Naive thymus-derived CD4-positive, alpha-beta T cell (primary cell): ENCODE results near the gene KIF3C. TPM values are rescaled to one million over a fixed set of nuclear protein-coding genes. Genes with fewer than 3 reads are reported as not detected.
"Not testable (repeated sequence)": the region's sequence is repeated elsewhere in the genome, so short reads cannot be mapped to it uniquely, and the experiment has no call there.

ENCODE experiments used
- ATAC-seq: fragments of 150-1000 bp; cut with Tn5 transposase; 2 replicates; pipeline ENCODE4 v1.10.0; 2021; ENCODE audit warnings: mild to moderate bottlenecking, moderate library complexity
- CTCF ChIA-PET: fragments of 350-600 bp; sonication (Branson Sonifier 250); formaldehyde crosslinking; loops from one replicate; lab custom pipeline; 2021; ENCODE audit warnings: antibody characterized with exemption; lab: Charles Lee
- POLR2A ChIA-PET: fragments of 350-600 bp; sonication (Branson Sonifier 250); formaldehyde crosslinking; loops from one replicate; lab custom pipeline; 2021; ENCODE audit warnings: antibody characterized with exemption, inconsistent platforms; lab: Charles Lee
- DNase-seq, 9 donors: peaks; one replicate each; pipeline versions ENCODE4 v3.0.0 to v3.0.0-alpha.2; 2020 to 2022; ENCODE audit warnings: mixed read lengths in 1 of 9
- H3K27ac ChIP-seq: one replicate; pipeline ENCODE4 v1.7.0; 2013; ENCODE audit warnings: mild to moderate bottlenecking, low read depth, low read length, moderate library complexity
- H3K27me3 ChIP-seq, 2 donors: one replicate each; pipeline ENCODE4 v1.7.0; 2013; ENCODE audit warnings: low read length in 2 of 2, mild to moderate bottlenecking in 2 of 2, moderate library complexity in 2 of 2; ENCODE audit not compliant: control insufficient read depth in 2 of 2, insufficient read depth in 2 of 2
- H3K36me3 ChIP-seq, 3 experiments: 1 replicate in 2 of 3; 2 replicates in 1 of 3; pipeline ENCODE4 v1.7.0; 2013; ENCODE audit warnings: low read length in 3 of 3, mild to moderate bottlenecking in 3 of 3, moderate library complexity in 1 of 3; ENCODE audit not compliant: insufficient read depth in 3 of 3, control insufficient read depth in 2 of 3
- H3K4me1 ChIP-seq, 2 donors: one replicate each; pipeline ENCODE4 v1.7.0; 2013; ENCODE audit warnings: low read length in 2 of 2, mild to moderate bottlenecking in 2 of 2, moderate library complexity in 1 of 2; ENCODE audit not compliant: control insufficient read depth in 2 of 2, insufficient read depth in 2 of 2
- H3K4me3 ChIP-seq: 2 replicates; pipeline ENCODE4 v1.7.0; 2013; ENCODE audit warnings: mild to moderate bottlenecking, low read length
- H3K9me3 ChIP-seq, 3 experiments: 1 replicate in 2 of 3; 2 replicates in 1 of 3; pipeline ENCODE4 v1.7.0; 2013; ENCODE audit warnings: low read length in 3 of 3; ENCODE audit not compliant: control insufficient read depth in 2 of 3
- H3K27ac Mint-ChIP-seq, 9 donors: one replicate each; pipeline ENCODE4 v1.8.0; 2020 to 2022; ENCODE audit warnings: mixed read lengths in 9 of 9, mild to moderate bottlenecking in 8 of 9, moderate library complexity in 5 of 9, inconsistent platforms in 2 of 9
- H3K27me3 Mint-ChIP-seq, 5 donors: one replicate each; pipeline ENCODE4 v1.8.0; 2021 to 2022; ENCODE audit warnings: mixed read lengths in 5 of 5, mild to moderate bottlenecking in 1 of 5
- H3K36me3 Mint-ChIP-seq, 5 donors: one replicate each; pipeline ENCODE4 v1.8.0; 2020 to 2022; ENCODE audit warnings: mixed read lengths in 5 of 5, mild to moderate bottlenecking in 3 of 5, inconsistent platforms in 1 of 5
- H3K4me1 Mint-ChIP-seq, 7 donors: one replicate each; pipeline ENCODE4 v1.8.0; 2020 to 2022; ENCODE audit warnings: mixed read lengths in 7 of 7, mild to moderate bottlenecking in 3 of 7, inconsistent platforms in 1 of 7
- H3K4me3 Mint-ChIP-seq, 10 donors: one replicate each; pipeline ENCODE4 v1.8.0; 2020 to 2022; ENCODE audit warnings: mild to moderate bottlenecking in 10 of 10, mixed read lengths in 10 of 10, moderate library complexity in 6 of 10, inconsistent platforms in 2 of 10
- H3K9me3 Mint-ChIP-seq, 11 donors: one replicate each; pipeline ENCODE4 v1.8.0; 2020 to 2022; ENCODE audit warnings: mixed read lengths in 11 of 11, mild to moderate bottlenecking in 4 of 11, inconsistent platforms in 1 of 11, moderate library complexity in 1 of 11
- intact Hi-C, 2 donors: fragments of 100-400 bp; cut with micrococcal nuclease; formaldehyde crosslinking; loops; one replicate each; pipeline ENCODE4 v1.15.1; 2023
- polyA plus RNA-seq, 2 donors: library from polyadenylated mRNA; unstranded; fragments of 300-500 nt; fragmentation: Illumina TruSeq; gene quantifications; one replicate each; pipeline ENCODE4 v1.2.3, GENCODE V29; 2021
- total RNA-seq, 6 experiments: library from RNA in 5 of 6; stranded (reverse) in 5 of 6; gene quantifications; 1 replicate in 5 of 6; 2 replicates in 1 of 6; pipeline ENCODE4 v1.2.3 and lab custom pipeline; 2021 to 2026

The KIF3C gene
- 1 to 10 TPM; 2.9 to 6.3 (median 5.7) TPM for total RNA-seq
- polyA plus RNA-seq, result 1 to 10 TPM in 1 of 2 donors, under 1 TPM in 1; 0.54 to 1.7 TPM
- total RNA-seq (lab: John Stamatoyannopoulos, UW), result 5.7 reads per million, percentile 26 among the genes with 10 or more reads in this experiment

DNA sequence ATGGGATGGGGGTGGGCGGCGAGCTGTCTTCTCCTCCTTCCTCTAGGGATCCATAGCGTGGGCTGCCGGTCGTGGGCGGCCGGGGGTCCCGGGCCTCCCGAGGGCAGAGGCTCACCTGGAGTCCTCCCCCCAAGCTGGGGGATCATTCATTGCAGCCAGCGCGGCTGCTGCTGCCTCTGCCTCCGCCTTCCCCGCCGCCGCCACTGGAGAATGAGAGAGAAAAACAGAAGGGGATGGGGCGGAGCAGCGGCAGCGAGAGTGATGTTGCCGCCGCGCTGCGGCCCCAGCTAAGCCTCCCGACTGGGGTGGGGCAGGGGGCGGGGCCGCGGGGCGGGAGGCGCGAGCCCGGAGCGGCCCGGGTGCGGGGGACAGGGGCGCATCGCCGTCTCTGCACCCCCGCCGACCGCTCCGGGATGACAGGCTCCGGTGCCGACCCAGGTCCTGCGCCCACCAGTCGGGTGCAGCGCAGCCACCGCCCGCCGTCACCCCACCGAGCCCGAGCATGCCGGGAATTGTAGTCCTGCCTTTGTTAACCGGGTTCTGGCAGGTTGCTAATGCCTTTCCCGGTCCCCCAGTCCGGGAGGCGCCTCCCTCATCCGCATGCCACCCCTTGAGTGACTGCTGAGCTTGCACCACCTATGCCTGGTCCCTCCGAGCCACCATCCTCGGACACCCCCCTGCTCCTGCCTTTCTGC lies at the start of gene KIF3C:
Gene KIF3C, minus strand, starts transcription at position 225 of the 695 bp plus-strand sequence. CDS start 580 bp downstream, outside the sequence.
- Histone ChIP-seq H3K27me3 (no peaks in the 10 kb centered on the region), H3K36me3 (no peaks in the 10 kb centered on the region), H3K27ac (peak within 1 kb of the TSS; percentile 62), H3K9me3 (no peaks in the 10 kb centered on the region), H3K4me3 (peak within 1 kb of the TSS; percentile 64), H3K4me1 (peaks cover 0 to 5% of the 10 kb centered on the region in 2 donors)
- Mint-ChIP-seq H3K4me1 (peaks cover 12 to 24% (median 16%) of the 10 kb centered on the region in 7 donors), H3K36me3 (no peaks in the 10 kb centered on the region), H3K4me3 (peak within 1 kb of the TSS; percentile 83 to 94 (median 87)), H3K27ac (peak within 1 kb of the TSS; percentile 28 to 89 (median 81)), H3K9me3 (no peaks in the 10 kb centered on the region), H3K27me3 (no peaks in the 10 kb centered on the region)
- ATAC-seq, result peak; percentile 93
- DNase-seq, result peak; percentile 59 to 76 (median 73)
- CTCF ChIA-PET, result no interaction called here
- POLR2A ChIA-PET, result interaction anchor here (1.0 to 1.4 kb wide), 3 partner anchors 9 to 104 kb away, joined by 3 to 6 read pairs (median 5); partner anchors contain the start of gene ASXL2
- intact Hi-C loops, result loop anchor here (1.0 to 5.0 kb wide), 7 partner anchors 31 to 365 kb away; partner anchors contain the start of genes ASXL2 (in 2 of the 2), RAB10 (in 2 of the 2), ADGRF3 (in 1 of the 2) and DTNB (in 1 of the 2)

DNA sequence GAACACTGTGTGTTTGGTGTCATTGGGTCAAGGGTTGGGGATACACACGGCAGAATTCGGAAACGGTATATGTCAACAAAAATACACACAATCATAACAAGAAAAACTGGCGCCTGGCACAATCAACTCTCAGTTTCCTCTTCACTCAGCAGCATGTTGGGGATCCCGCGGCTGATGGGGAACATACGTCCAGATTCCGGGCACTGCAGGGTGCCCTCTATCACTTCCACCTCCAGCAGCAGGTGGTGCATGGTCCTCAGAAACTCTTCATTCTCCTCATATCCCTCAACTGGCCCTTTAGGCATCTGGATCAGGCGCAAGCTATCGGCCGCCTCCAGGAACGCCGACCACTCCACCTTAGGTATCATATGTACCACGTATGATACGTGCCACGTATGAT lies 45.8 kb upstream of the KIF3C start:
- CTCF ChIA-PET, result interaction anchor here (0.6 kb wide), 2 partner anchors 17 to 42 kb away, joined by 3 to 4 read pairs; no protein-coding TSS in a partner anchor
- POLR2A ChIA-PET, H3K36me3 Mint-ChIP-seq, H3K27me3 Mint-ChIP-seq, H3K27ac ChIP-seq, H3K4me3 Mint-ChIP-seq, H3K27ac Mint-ChIP-seq, H3K9me3 ChIP-seq, H3K4me1 ChIP-seq, DNase-seq, H3K9me3 Mint-ChIP-seq, H3K27me3 ChIP-seq, H3K4me3 ChIP-seq, ATAC-seq, intact Hi-C loops, H3K36me3 ChIP-seq: not testable (repeated sequence)
- H3K4me1 Mint-ChIP-seq, result peaks cover 7 to 10% (median 9%) of the 10 kb centered on the region in 7 donors

DNA sequence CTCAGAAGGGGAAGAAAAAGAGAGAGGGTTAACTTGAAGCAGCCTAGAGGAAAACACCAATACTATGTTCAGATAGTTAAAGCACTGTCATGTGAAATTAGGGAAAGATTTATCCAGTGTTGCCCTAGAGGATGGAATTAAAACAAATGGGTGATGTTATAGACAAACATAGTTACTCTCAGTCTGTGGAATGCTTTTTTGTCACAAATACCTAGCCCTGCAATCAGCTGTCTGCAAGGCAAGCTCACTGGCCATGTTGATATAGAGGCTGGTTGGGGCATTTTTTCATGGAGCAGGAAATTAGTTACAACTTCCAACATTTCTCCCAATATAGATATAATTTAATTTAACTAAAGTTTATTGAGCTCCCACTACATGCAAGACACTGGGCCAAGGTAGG lies 43.2 kb upstream of the KIF3C start:
- ATAC-seq, result no peak
- ChIA-PET CTCF (no interaction called here), POLR2A (interaction anchor here (0.9 kb wide), 1 partner anchor 8 kb away, joined by 3 read pairs; no protein-coding TSS in a partner anchor)
- intact Hi-C loops, result no loop called here
- Mint-ChIP-seq H3K4me1 (no peaks in the 10 kb centered on the region), H3K27ac (no peak overlapping the region), H3K27me3 (peaks cover 0 to 5% (median 0%) of the 10 kb centered on the region in 5 donors), H3K4me3 (no peak overlapping the region), H3K36me3 (no peaks in the 10 kb centered on the region), H3K9me3 (no peaks in the 10 kb centered on the region)
- no peaks in the 10 kb centered on the region for H3K4me1 ChIP-seq
- no peak for DNase-seq
- no peaks in the 10 kb centered on the region for H3K9me3 ChIP-seq
- no peaks in the 10 kb centered on the region for H3K36me3 ChIP-seq
- no peak overlapping the region for H3K4me3 ChIP-seq
- no peaks in the 10 kb centered on the region for H3K27me3 ChIP-seq
- no peak overlapping the region for H3K27ac ChIP-seq

DNA sequence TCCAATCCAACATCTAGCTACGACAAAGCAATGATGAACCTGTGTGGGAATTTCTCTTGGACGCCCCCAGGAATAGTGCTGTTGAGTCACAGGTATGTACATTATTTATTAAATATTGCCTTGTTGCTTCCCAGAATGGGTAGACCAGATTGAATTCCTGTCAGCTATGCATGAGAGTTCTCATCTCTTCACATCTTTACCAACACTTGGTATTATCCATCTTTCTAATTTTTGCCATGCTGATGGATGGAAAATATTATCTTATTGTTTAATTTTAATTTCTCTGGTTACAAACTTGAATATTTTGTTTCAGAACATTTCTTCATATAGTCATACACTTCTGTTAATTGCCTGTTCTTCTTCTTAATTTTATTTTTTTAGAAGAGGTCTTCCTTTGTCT lies 42.0 kb upstream of the KIF3C start:
- ATAC-seq, result no peak
- H3K4me1 Mint-ChIP-seq, result no peaks in the 10 kb centered on the region
- H3K4me3 Mint-ChIP-seq, result no peak overlapping the region
- intact Hi-C loops, result no loop called here
- Histone ChIP-seq H3K4me3 (no peak overlapping the region), H3K4me1 (no peaks in the 10 kb centered on the region), H3K9me3 (no peaks in the 10 kb centered on the region), H3K27ac (no peak overlapping the region), H3K27me3 (no peaks in the 10 kb centered on the region), H3K36me3 (no peaks in the 10 kb centered on the region)
- H3K27ac Mint-ChIP-seq, result no peak overlapping the region
- peaks cover 0 to 5% (median 0%) of the 10 kb centered on the region in 5 donors for H3K27me3 Mint-ChIP-seq
- ChIA-PET POLR2A (no interaction called here), CTCF (no interaction called here)
- H3K36me3 Mint-ChIP-seq, result no peaks in the 10 kb centered on the region
- DNase-seq, result no peak
- H3K9me3 Mint-ChIP-seq, result no peaks in the 10 kb centered on the region

DNA sequence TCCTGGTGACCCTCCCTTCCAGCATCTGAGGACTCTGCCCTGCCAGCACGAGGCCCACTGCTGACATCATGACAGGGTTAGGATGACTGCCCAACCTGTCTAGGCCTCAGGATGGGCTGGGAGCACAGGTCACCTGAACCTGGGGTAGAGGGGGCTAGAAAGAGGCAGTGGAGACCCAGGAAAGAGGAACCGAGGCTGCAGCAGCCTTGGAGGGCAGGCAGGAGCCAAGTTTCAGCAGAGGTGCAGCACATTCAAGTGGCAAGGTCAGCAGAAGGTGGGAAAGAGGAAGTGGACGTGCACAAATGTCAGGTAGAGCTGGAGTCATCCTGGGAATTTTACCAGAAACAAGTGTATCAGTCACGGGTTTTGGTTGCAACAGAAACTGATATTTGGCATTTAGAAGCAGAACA lies 37.9 kb upstream of the KIF3C start:
- intact Hi-C loops, result no loop called here
- ChIA-PET POLR2A (no interaction called here), CTCF (interaction anchor here (0.6 kb wide), 1 partner anchor 443 kb away, joined by 5 read pairs; no protein-coding TSS in a partner anchor)
- H3K27me3 ChIP-seq, result no peaks in the 10 kb centered on the region
- H3K4me1 ChIP-seq, result no peaks in the 10 kb centered on the region
- Mint-ChIP-seq H3K4me3 (no peak overlapping the region), H3K36me3 (no peaks in the 10 kb centered on the region), H3K27ac (no peak overlapping the region), H3K4me1 (peaks cover 0 to 8% (median 0%) of the 10 kb centered on the region in 7 donors), H3K9me3 (no peaks in the 10 kb centered on the region), H3K27me3 (peaks cover 0 to 5% (median 0%) of the 10 kb centered on the region in 5 donors)
- no peaks in the 10 kb centered on the region for H3K9me3 ChIP-seq
- ATAC-seq (no peak), DNase-seq (no peak)
- no peaks in the 10 kb centered on the region for H3K36me3 ChIP-seq
- H3K27ac ChIP-seq, result no peak overlapping the region
- H3K4me3 ChIP-seq, result no peak overlapping the region

DNA sequence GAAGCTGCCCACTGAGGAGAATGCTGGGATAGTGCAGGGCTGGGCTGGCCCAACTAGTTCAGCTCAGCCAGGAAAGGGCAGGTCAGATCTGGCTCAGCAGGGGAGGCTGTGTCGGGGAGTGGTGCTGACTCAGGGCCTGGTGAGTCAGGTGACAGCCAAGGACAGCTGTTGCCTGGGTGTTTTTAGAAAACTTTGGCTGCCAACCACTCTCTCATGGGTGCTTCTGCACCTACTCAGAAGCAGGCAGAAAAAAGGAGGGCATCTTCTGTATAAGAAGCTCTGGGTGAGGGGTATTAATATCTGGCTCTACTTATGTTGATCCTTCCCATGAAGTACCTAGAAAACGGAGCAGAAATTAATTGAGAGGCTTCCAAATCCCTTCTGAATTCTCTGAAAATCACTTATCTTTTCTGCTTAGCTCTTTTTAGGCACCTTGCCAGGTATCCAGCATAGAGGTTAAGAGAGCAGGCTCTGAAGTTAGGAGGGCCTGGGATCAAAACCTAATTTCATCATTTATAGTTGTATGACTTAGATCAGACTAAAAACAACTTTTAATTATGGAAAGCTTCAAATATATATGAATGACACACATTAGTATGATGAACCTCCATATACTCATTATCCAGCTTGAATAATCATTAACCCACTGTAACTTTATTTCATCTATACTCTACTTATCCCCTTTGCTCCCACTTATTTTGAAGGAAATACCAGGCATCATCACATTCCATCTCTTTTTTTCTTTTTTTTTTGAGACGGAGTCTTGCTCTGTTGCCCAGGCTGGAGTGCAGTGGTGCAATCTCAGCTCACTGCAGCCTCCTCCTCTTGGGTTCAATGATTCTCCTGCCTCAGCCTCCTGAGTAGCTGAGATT lies 36.1 kb upstream of the KIF3C start:
- Mint-ChIP-seq H3K36me3 (no peaks in the 10 kb centered on the region), H3K4me1 (peaks cover 0 to 8% (median 0%) of the 10 kb centered on the region in 7 donors), H3K27me3 (peaks cover 0 to 5% (median 0%) of the 10 kb centered on the region in 5 donors), H3K27ac (no peak overlapping the region), H3K4me3 (no peak overlapping the region), H3K9me3 (no peaks in the 10 kb centered on the region)
- ATAC-seq, result peak; percentile 91
- intact Hi-C loops, result no loop called here
- DNase-seq, result no peak
- Histone ChIP-seq H3K36me3 (no peaks in the 10 kb centered on the region), H3K27me3 (no peaks in the 10 kb centered on the region), H3K27ac (no peak overlapping the region), H3K4me3 (no peak overlapping the region), H3K9me3 (no peaks in the 10 kb centered on the region), H3K4me1 (no peaks in the 10 kb centered on the region)
- CTCF ChIA-PET, result no interaction called here
- POLR2A ChIA-PET, result interaction anchor here (1.4 kb wide), 1 partner anchor 17 kb away, joined by 3 read pairs; no protein-coding TSS in a partner anchor
